ENCODE data around the gene LGALS7B. TPM values are rescaled to one million over a fixed set of nuclear protein-coding genes. Genes with fewer than 3 reads are reported as not detected.
"Not testable (repeated sequence)": the region's sequence is repeated elsewhere in the genome, so short reads cannot be mapped to it uniquely, and the experiment has no call there.

Gene LGALS7B
- total RNA-seq, 2 donors from 2014 or later, result 2.0 TPM; not detected in 1

DNA sequence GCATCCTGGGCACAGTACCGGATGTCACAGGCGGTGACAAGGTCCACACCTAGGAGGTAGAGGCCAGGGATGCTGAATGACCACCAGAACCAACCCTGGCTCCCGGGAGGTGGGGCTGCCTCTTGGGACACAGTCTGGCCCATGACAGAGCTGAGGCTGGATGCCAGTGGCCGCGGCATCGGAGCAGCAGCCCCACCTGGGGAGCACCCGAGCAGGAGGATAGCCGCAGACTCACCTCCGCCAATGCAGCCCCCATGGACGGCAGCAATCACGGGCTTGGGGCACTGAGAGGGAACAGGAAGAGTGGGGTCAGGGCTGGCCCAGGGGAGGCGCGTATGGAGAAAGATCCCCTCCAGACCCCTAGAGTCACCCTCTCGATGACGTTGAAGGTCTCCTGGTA, 28.1 kb downstream of the LGALS7B start:
- Histone ChIP-seq H3K9me3 (no peaks in the 10 kb centered on the region), H3K36me3 (peaks cover 28% of the 10 kb centered on the region), H3K27ac (no peak overlapping the region), H3K4me1 (ENCODE audit: control insufficient read depth in 1 of 2, low read depth in 2 of 2) (no peaks in the 10 kb centered on the region), H3K4me3 (no peak overlapping the region), H3K27me3 (replicated peaks; ENCODE audit: insufficient read depth) (no peaks in the 10 kb centered on the region)
- TF ChIP-seq, protein P1, sequence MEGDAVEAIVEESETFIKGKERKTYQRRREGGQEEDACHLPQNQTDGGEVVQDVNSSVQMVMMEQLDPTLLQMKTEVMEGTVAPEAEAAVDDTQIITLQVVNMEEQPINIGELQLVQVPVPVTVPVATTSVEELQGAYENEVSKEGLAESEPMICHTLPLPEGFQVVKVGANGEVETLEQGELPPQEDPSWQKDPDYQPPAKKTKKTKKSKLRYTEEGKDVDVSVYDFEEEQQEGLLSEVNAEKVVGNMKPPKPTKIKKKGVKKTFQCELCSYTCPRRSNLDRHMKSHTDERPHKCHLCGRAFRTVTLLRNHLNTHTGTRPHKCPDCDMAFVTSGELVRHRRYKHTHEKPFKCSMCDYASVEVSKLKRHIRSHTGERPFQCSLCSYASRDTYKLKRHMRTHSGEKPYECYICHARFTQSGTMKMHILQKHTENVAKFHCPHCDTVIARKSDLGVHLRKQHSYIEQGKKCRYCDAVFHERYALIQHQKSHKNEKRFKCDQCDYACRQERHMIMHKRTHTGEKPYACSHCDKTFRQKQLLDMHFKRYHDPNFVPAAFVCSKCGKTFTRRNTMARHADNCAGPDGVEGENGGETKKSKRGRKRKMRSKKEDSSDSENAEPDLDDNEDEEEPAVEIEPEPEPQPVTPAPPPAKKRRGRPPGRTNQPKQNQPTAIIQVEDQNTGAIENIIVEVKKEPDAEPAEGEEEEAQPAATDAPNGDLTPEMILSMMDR (IDR thresholded peaks at IDR 0.05), result no peak
- DNase-seq (ENCODE audit: low spot score) (no peak), ATAC-seq (ENCODE audit: insufficient number of reproducible peaks, low FRiP score, low read depth) (no peak)

DNA sequence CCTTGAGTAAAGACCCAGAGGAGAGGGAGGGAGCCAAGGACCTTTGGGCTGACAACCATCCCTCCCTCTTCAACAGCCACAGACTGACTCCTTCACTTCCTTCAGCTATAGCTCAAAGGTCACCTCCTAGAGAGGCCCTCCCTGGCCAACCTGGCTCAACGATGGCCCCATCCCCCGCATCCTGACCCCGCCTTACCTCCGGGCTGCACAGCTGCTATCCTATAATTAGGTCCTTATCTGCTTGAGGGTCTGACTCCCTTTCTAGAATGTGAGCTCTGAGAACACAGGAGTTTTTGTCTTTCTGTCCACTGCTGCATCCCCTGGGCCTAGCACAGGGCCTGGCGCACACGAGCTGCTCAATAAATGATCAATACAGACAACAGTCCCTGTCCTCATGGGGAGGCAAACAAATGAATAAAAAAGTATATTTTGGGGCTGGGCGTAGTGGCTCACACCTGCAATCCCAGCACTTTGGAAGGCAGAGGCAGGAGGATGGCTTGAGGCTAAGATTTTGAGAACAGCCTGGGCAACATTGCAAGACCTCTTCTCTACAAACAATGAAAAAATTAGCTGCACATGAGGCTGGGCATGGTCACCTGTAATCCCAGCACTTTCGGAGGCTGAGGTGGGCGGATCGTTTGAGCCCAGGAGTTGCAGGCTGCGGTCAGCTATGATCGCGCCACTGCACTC, 30.4 kb downstream of the LGALS7B start:
- Histone ChIP-seq H3K9me3 (no peaks in the 10 kb centered on the region), H3K27ac (no peak overlapping the region), H3K36me3 (peaks cover 34% of the 10 kb centered on the region), H3K4me1 (ENCODE audit: control insufficient read depth in 1 of 2, low read depth in 2 of 2) (no peaks in the 10 kb centered on the region), H3K4me3 (no peak overlapping the region), H3K27me3 (replicated peaks; ENCODE audit: insufficient read depth) (no peaks in the 10 kb centered on the region)
- no peak for ATAC-seq (ENCODE audit: insufficient number of reproducible peaks, low FRiP score, low read depth)
- no peak for DNase-seq (ENCODE audit: low spot score)
- TF ChIP-seq, protein P1 (IDR thresholded peaks at IDR 0.05), result no peak

DNA sequence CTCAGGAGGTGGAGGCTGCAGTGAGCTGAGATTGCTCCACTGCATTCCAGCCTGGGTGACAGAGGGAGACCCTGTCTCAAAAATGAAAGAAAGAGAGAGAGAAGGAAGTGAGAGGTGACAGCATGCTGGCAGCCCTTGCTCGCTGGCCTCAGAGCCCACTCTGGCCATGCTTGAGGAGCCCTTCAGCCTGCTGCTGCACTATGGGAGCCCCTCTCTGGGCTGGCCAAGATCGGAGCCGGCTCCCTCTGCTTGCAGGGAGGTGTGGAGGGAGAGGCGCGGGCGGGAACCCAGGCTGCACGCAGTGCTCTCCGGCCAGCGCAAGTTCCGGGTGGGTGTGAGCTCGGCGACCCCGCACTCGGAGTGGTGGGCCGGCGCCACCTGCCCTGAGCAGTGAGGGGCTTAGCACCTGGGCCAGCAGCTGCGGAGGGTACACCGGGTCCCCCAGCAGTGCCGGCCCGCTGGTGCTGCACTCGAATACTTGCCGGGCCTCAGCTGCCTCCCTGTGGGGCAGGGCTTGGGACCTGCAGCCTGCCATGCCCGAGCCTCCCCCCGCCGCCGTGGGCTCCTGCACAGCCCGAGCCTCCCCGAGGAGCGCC, 32.3 kb downstream of the LGALS7B start:
- H3K36me3 ChIP-seq, result peaks cover 30% of the 10 kb centered on the region
- H3K9me3 ChIP-seq; H3K4me1 ChIP-seq (ENCODE audit: control insufficient read depth in 1 of 2, low read depth in 2 of 2); ATAC-seq (ENCODE audit: insufficient number of reproducible peaks, low FRiP score, low read depth); DNase-seq (ENCODE audit: low spot score); H3K27me3 ChIP-seq (replicated peaks; ENCODE audit: insufficient read depth); H3K27ac ChIP-seq; H3K4me3 ChIP-seq: not testable (repeated sequence)

DNA sequence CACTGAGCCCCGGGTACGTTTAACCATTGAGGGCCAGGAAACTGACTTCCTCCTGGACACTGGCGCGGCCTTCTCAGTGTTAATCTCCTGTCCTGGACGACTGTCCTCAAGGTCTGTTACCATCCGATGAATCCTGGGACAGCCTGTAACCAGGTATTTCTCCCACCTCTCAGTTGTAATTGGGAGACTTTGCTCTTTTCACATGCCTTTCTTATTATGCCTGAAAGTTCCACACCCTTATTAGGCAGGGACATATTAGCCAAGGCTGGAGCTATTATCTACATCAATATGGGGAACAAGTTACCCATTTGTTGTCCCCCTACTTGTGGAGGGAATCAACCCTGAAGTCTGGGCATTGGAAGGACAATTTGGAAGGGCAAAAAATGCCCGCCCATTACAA, 36.9 kb downstream of the LGALS7B start:
- not testable (repeated sequence) for ATAC-seq (ENCODE audit: insufficient number of reproducible peaks, low FRiP score, low read depth); H3K27ac ChIP-seq; H3K9me3 ChIP-seq; H3K27me3 ChIP-seq (replicated peaks; ENCODE audit: insufficient read depth); DNase-seq (ENCODE audit: low spot score); H3K4me3 ChIP-seq
- Histone ChIP-seq H3K36me3 (peaks cover 20% of the 10 kb centered on the region), H3K4me1 (ENCODE audit: control insufficient read depth in 1 of 2, low read depth in 2 of 2) (peaks cover 3 to 13% of the 10 kb centered on the region in 2 donors)

DNA sequence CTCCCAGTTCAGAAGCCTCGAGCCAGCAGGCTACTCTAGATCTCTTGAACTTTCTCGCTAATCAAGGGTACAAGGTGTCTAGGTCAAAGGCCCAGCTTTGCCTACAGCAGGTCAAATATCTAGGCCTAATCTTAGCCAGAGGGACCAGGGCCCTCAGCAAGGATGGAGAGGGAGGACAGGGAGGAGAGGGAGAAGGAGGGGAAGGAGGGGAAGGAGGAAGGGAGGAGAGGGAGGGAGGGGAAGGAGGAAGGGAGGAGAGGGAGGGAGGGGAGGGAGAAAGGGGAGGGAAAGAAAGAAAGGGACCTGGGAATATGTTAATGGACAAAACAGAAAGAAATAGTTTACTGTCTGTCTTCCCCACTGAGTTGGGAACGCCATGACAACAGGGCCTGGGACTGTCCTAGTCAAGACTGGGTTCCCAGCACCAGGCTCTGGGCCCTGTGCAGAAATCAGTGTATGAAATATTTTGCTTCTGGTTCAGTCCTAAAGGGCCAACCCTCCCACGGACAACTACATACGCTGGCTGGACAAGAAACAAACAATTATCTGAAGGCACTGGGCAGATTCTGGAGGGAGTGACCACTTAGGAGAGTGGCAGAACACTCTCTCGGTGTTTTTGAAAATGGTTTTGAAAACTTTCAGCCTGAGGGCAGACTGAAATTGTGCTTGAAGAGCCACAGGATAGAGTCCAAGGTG, 38.0 kb downstream of the LGALS7B start:
- DNase-seq (ENCODE audit: low spot score) (no peak), ATAC-seq (ENCODE audit: insufficient number of reproducible peaks, low FRiP score, low read depth) (no peak)
- no peak overlapping the region for H3K27ac ChIP-seq
- H3K36me3 ChIP-seq, result peaks cover 20% of the 10 kb centered on the region
- no peak overlapping the region for H3K4me3 ChIP-seq
- H3K4me1 ChIP-seq (ENCODE audit: control insufficient read depth in 1 of 2, low read depth in 2 of 2), result peaks cover 3 to 15% of the 10 kb centered on the region in 2 donors
- H3K27me3 ChIP-seq (replicated peaks; ENCODE audit: insufficient read depth), result no peaks in the 10 kb centered on the region
- no peaks in the 10 kb centered on the region for H3K9me3 ChIP-seq
- TF ChIP-seq, protein P1 (IDR thresholded peaks at IDR 0.05), result no peak

DNA sequence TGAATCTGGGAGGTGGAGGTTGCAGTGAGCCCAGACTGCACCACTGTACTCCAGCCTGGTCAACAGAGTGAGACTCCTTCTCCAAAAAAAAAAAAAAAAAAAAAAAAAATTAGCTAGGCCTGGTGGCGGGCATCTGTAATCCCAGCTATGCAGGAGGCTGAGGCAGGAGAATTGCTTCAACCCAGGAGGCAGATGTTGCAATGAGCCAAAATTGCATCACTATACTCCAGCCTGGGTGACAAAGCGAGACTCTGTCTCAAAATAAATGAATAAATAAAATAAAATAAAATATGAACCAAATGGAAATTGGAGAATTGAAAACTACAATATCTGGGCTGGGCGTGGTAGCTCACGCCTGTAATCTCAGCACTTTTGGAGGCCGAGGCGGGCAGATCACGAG, 40.2 kb downstream of the LGALS7B start:
- H3K27ac ChIP-seq; ATAC-seq (ENCODE audit: insufficient number of reproducible peaks, low FRiP score, low read depth); H3K4me3 ChIP-seq; DNase-seq (ENCODE audit: low spot score); H3K27me3 ChIP-seq (replicated peaks; ENCODE audit: insufficient read depth); H3K9me3 ChIP-seq: not testable (repeated sequence)
- Histone ChIP-seq H3K4me1 (ENCODE audit: control insufficient read depth in 1 of 2, low read depth in 2 of 2) (peaks cover 3 to 24% of the 10 kb centered on the region in 2 donors), H3K36me3 (peaks cover 14% of the 10 kb centered on the region)
